Esophagus squamous epithelium (tissue), 5 donors: Measurements from ENCODE around the gene LNPK. TPM values are rescaled to one million over a fixed set of nuclear protein-coding genes. Genes with fewer than 3 reads are reported as not detected.

Experiments
- DNase-seq: peaks from one replicate; lab custom pipeline; 2025; lab: John Stamatoyannopoulos, UW
- H3K27ac ChIP-seq, 4 donors: fragments of 200-600 bp; sonication (generic); one replicate each; pipeline ENCODE4 v1.5.1; 2016 to 2019; ENCODE audit warnings: mild to moderate bottlenecking in 1 of 4
- H3K27me3 ChIP-seq, 4 donors: fragments of 200-600 bp; sonication (generic); 1 replicate in 3 of 4; 2 replicates in 1 of 4; pipeline versions ENCODE4 v1.5.1 to v1.6.0; 2017 to 2021; ENCODE audit warnings: antibody characterized with exemption in 1 of 4
- H3K36me3 ChIP-seq, 3 donors: fragments of 200-600 bp; sonication (generic); one replicate each; pipeline ENCODE4 v1.5.1; 2016 to 2019
- H3K4me1 ChIP-seq, 3 donors: fragments of 200-600 bp; sonication (generic); one replicate each; pipeline ENCODE4 v1.5.1; 2017 to 2019
- H3K4me3 ChIP-seq, 4 donors: fragments of 200-600 bp; sonication (generic); 1 replicate in 3 of 4; 2 replicates in 1 of 4; pipeline ENCODE4 v1.5.1; 2016 to 2019; ENCODE audit warnings: mild to moderate bottlenecking in 2 of 4, moderate library complexity in 1 of 4
- H3K9me3 ChIP-seq, 3 donors: fragments of 200-600 bp; sonication (generic); one replicate each; pipeline ENCODE4 v1.5.1; 2016 to 2019
- POLR2A ChIP-seq, 4 donors: fragments of 450-650 bp; IDR thresholded peaks; one replicate each; pipeline ENCODE4 v1.6.1; 2017; ENCODE audit warnings: antibody characterized with exemption in 4 of 4, mild to moderate bottlenecking in 4 of 4, moderate library complexity in 3 of 4
- WGBS, 2 donors: methylation state at CpG; one replicate each; pipeline ENCODE4 v1.1.5; 2018; 5-methylcytosine and 5-hydroxymethylcytosine counted together
- intact Hi-C: fragments of 100-400 bp; cut with DNase I; formaldehyde crosslinking; loops from one replicate; pipeline ENCODE4 v1.15.0; 2022
- total RNA-seq, 4 donors: library from RNA; depleted of rRNA; stranded (reverse); fragments of >200 nt; gene quantifications; one replicate each; pipeline ENCODE4 v1.1.0, GENCODE V29; 2016
- TF ChIP-seq, protein P1 (sequence below), 6 experiments: fragments of 450-650 bp in 4 of 6; fragments of 200-600 bp in 2 of 6; sonication (generic) in 2 of 6; IDR thresholded peaks; one replicate each; pipeline ENCODE4 v1.5.1; 2016 to 2019; ENCODE audit warnings: antibody characterized with exemption in 6 of 6, mild to moderate bottlenecking in 4 of 6, moderate library complexity in 4 of 6
- donor health status: DM: yes; HTN: yes; CAD: no.

LNPK gene
- total RNA-seq, 4 donors from 2014 or later, result 16.3 to 23.5 (median 19.6) TPM

DNA sequence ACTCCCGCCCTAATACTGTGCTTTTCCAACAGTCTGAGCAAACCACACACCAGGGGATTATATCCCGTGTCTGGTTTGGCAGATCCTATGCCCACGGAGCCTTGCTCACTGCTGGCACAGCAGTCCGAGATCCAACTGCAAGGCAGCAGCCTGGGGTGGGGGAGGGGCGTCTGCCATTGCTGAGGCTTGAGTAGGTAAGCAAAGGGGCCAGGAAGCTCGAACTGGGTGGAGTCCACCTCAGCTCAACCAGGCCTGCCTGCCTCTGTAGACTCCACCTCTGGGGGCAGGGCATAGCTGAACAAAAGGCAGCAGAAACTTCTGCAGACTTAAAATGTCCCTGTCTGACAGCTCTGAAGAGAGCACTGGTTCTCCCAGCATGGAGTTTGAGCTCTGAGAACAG lies 44.2 kb downstream of the LNPK start:
- intact Hi-C loops, result no loop called here

DNA sequence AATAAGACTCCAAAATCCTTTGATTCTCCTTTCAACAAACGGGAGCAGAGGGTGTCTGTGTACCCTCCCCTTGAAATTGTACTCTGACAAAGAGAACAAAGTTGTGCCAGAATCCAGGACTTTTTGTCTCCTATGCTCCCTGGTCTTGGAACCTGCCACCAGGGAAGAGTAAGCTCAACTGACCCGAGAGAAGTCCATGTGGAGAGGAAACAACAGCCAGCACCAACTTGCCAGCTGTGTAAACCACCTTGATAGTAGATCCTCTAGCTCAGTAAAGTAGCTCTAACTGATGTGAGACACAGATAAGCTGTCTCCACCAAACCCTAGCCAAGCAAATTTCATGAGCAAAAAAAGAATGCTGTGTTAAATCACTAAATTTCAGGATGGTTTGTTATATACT lies 46.9 kb downstream of the LNPK start:
- intact Hi-C loops, result no loop called here
- Histone ChIP-seq H3K27me3 (no peaks in the 10 kb centered on the region), H3K4me1 (no peaks in the 10 kb centered on the region), H3K9me3 (no peaks in the 10 kb centered on the region), H3K4me3 (no peak overlapping the region), H3K27ac (no peak overlapping the region), H3K36me3 (peaks cover 0 to 41% (median 6%) of the 10 kb centered on the region in 3 donors)
- DNase-seq, result no peak
- no peak for TF ChIP-seq POLR2A (IDR thresholded peaks at IDR 0.05)
- TF ChIP-seq, protein P1, sequence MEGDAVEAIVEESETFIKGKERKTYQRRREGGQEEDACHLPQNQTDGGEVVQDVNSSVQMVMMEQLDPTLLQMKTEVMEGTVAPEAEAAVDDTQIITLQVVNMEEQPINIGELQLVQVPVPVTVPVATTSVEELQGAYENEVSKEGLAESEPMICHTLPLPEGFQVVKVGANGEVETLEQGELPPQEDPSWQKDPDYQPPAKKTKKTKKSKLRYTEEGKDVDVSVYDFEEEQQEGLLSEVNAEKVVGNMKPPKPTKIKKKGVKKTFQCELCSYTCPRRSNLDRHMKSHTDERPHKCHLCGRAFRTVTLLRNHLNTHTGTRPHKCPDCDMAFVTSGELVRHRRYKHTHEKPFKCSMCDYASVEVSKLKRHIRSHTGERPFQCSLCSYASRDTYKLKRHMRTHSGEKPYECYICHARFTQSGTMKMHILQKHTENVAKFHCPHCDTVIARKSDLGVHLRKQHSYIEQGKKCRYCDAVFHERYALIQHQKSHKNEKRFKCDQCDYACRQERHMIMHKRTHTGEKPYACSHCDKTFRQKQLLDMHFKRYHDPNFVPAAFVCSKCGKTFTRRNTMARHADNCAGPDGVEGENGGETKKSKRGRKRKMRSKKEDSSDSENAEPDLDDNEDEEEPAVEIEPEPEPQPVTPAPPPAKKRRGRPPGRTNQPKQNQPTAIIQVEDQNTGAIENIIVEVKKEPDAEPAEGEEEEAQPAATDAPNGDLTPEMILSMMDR (IDR thresholded peaks at IDR 0.05), result no peak
- 65 to 74% methylated on average over 2 of the region's 2 CpGs for WGBS, 2 donors

More for the DNA sequence above, 44.2 kb downstream of the LNPK start:
- H3K36me3 ChIP-seq, result peaks cover 0 to 49% (median 6%) of the 10 kb centered on the region in 3 donors
- no peak overlapping the region for H3K4me3 ChIP-seq
- DNase-seq, result no peak
- H3K4me1 ChIP-seq, result no peaks in the 10 kb centered on the region
- no peak overlapping the region for H3K27ac ChIP-seq
- H3K27me3 ChIP-seq, result no peaks in the 10 kb centered on the region
- WGBS, 2 donors, result no CpG with 5 or more reads among the region's 6 CpGs
- H3K9me3 ChIP-seq, result no peaks in the 10 kb centered on the region
- TF ChIP-seq POLR2A (IDR thresholded peaks at IDR 0.05), result no peak
- TF ChIP-seq, protein P1 (IDR thresholded peaks at IDR 0.05), result no peak

GRCh38 chr2:175950512-175950911 lies 51.6 kb downstream of the LNPK start:
- no peaks in the 10 kb centered on the region for H3K9me3 ChIP-seq
- H3K36me3 ChIP-seq, result peaks cover 0 to 27% (median 0%) of the 10 kb centered on the region in 3 donors
- no peak overlapping the region for H3K4me3 ChIP-seq
- TF ChIP-seq POLR2A (IDR thresholded peaks at IDR 0.05), result no peak
- TF ChIP-seq, protein P1 (IDR thresholded peaks at IDR 0.05), result no peak
- no peak for DNase-seq
- intact Hi-C loops, result no loop called here
- H3K4me1 ChIP-seq, result no peaks in the 10 kb centered on the region
- 93 to 95% methylated on average over 3 of the region's 3 CpGs for WGBS, 2 donors
- H3K27ac ChIP-seq, result no peak overlapping the region
- H3K27me3 ChIP-seq, result no peaks in the 10 kb centered on the region

DNA sequence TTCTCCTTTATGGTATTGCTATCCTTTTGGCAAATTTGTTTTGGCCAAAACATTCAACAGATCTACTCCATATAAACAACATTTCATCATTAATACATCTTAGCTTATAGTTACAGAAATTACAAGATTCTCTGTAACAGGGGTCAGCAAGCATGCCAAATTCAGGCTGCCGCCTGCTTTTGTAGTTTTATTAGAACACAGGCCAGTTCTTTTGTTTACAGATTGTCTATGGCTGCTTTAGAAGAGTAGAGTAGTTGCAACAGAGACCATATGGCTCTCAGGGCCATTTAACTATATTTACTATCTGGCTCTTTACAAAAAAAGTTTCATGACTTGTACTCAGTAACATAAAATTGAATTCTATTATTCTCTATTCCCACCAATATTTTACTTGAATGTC lies 53.9 kb downstream of the LNPK start:
- H3K27me3 ChIP-seq, result no peaks in the 10 kb centered on the region
- H3K4me1 ChIP-seq, result no peaks in the 10 kb centered on the region
- no peaks in the 10 kb centered on the region for H3K9me3 ChIP-seq
- H3K36me3 ChIP-seq, result peaks cover 0 to 36% (median 0%) of the 10 kb centered on the region in 3 donors
- no peak overlapping the region for H3K4me3 ChIP-seq
- 55 to 82% methylated on average over 1 of the region's 1 CpG for WGBS, 2 donors
- no peak overlapping the region for H3K27ac ChIP-seq
- no peak for DNase-seq
- TF ChIP-seq POLR2A (IDR thresholded peaks at IDR 0.05), result no peak
- TF ChIP-seq, protein P1 (IDR thresholded peaks at IDR 0.05), result no peak
- intact Hi-C loops, result no loop called here

GRCh38 chr2:175947073-175947472 lies 55.0 kb downstream of the LNPK start:
- Histone ChIP-seq H3K27me3 (no peaks in the 10 kb centered on the region), H3K4me1 (no peaks in the 10 kb centered on the region), H3K9me3 (no peaks in the 10 kb centered on the region), H3K27ac (no peak overlapping the region), H3K36me3 (peaks cover 0 to 42% (median 0%) of the 10 kb centered on the region in 3 donors), H3K4me3 (no peak overlapping the region)
- DNase-seq, result no peak
- TF ChIP-seq, protein P1 (IDR thresholded peaks at IDR 0.05), result no peak
- WGBS, 2 donors, result 91 to 95% methylated on average over 1 of the region's 1 CpG
- intact Hi-C loops, result no loop called here
